ENCODE data around the gene H1-8. TPM values are rescaled to one million over a fixed set of nuclear protein-coding genes. Genes with fewer than 3 reads are reported as not detected.

H1-8 gene
- total RNA-seq, 2 experiments from 2014 or later = not detected

- DNase-seq (no peak), ATAC-seq (no peak)
- intact Hi-C loops (cut with micrococcal nuclease) = no loop called here
- no peak for TF ChIP-seq CTCF (IDR thresholded peaks at IDR 0.05)
- Mint-ChIP-seq H3K27ac (no peak overlapping the region), H3K4me1 (ENCODE audit: low read depth) (peaks cover 6% of the 10 kb centered on the region), H3K4me3 (no peak overlapping the region), H3K36me3 (ENCODE audit: low read depth) (no peaks in the 10 kb centered on the region), H3K27me3 (peaks cover 4% of the 10 kb centered on the region), H3K9me3 (no peaks in the 10 kb centered on the region)
- POLR2A ChIA-PET = no interaction called here
- CTCF ChIA-PET = interaction anchor here (2.5 kb wide), 1 partner anchor 65 kb away, joined by 9 read pairs; no protein-coding TSS in a partner anchor
Measured at GRCh38 chr3:129555616-129556357, 12.8 kb downstream of the H1-8 start.

GRCh38 chr3:129556358-129556695 is 13.4 kb downstream of the H1-8 start:
- peaks cover 6% of the 10 kb centered on the region for H3K4me1 Mint-ChIP-seq (ENCODE audit: low read depth)
- POLR2A ChIA-PET = no interaction called here
- no peaks in the 10 kb centered on the region for H3K36me3 Mint-ChIP-seq (ENCODE audit: low read depth)
- H3K27me3 Mint-ChIP-seq = peaks cover 4% of the 10 kb centered on the region
- H3K9me3 Mint-ChIP-seq = no peaks in the 10 kb centered on the region
- H3K4me3 Mint-ChIP-seq = no peak overlapping the region
- H3K27ac Mint-ChIP-seq = no peak overlapping the region
- DNase-seq (no peak), ATAC-seq (no peak)
- CTCF ChIA-PET = no interaction called here
- TF ChIP-seq CTCF (IDR thresholded peaks at IDR 0.05) = no peak
- intact Hi-C loops (cut with micrococcal nuclease) = no loop called here

GRCh38 chr3:129556890-129557547 is 14.0 kb downstream of the H1-8 start:
- no peak overlapping the region for H3K27ac Mint-ChIP-seq
- ChIA-PET POLR2A (interaction anchor here (1.0 kb wide), 1 partner anchor 20 kb away, joined by 3 read pairs; no protein-coding TSS in a partner anchor), CTCF (no interaction called here)
- H3K27me3 Mint-ChIP-seq = peaks cover 4% of the 10 kb centered on the region
- no peaks in the 10 kb centered on the region for H3K36me3 Mint-ChIP-seq (ENCODE audit: low read depth)
- ATAC-seq (no peak), DNase-seq (no peak)
- intact Hi-C loops (cut with micrococcal nuclease) = no loop called here
- no peaks in the 10 kb centered on the region for H3K9me3 Mint-ChIP-seq
- peaks cover 6% of the 10 kb centered on the region for H3K4me1 Mint-ChIP-seq (ENCODE audit: low read depth)
- H3K4me3 Mint-ChIP-seq = no peak overlapping the region
- TF ChIP-seq CTCF (IDR thresholded peaks at IDR 0.05) = no peak

GRCh38 chr3:129557548-129557894 is 14.5 kb downstream of the H1-8 start:
- CTCF ChIA-PET = no interaction called here
- Mint-ChIP-seq H3K9me3 (no peaks in the 10 kb centered on the region), H3K4me1 (ENCODE audit: low read depth) (peaks cover 6% of the 10 kb centered on the region), H3K4me3 (no peak overlapping the region), H3K27me3 (peaks cover 4% of the 10 kb centered on the region), H3K36me3 (ENCODE audit: low read depth) (no peaks in the 10 kb centered on the region), H3K27ac (no peak overlapping the region)
- no peak for TF ChIP-seq CTCF (IDR thresholded peaks at IDR 0.05)
- POLR2A ChIA-PET = interaction anchor here (1.0 kb wide), 1 partner anchor 19 kb away, joined by 3 read pairs; no protein-coding TSS in a partner anchor
- no peak for DNase-seq
- ATAC-seq = no peak
- intact Hi-C loops (cut with micrococcal nuclease) = no loop called here

- CTCF ChIA-PET = no interaction called here
- no peaks in the 10 kb centered on the region for H3K36me3 Mint-ChIP-seq (ENCODE audit: low read depth)
- no peak overlapping the region for H3K4me3 Mint-ChIP-seq
- ATAC-seq (peak; percentile 10), DNase-seq (no peak)
- POLR2A ChIA-PET = interaction anchor here (1.0 kb wide), 1 partner anchor 19 kb away, joined by 3 read pairs; no protein-coding TSS in a partner anchor
- no peak overlapping the region for H3K27ac Mint-ChIP-seq
- peaks cover 6% of the 10 kb centered on the region for H3K4me1 Mint-ChIP-seq (ENCODE audit: low read depth)
- H3K27me3 Mint-ChIP-seq = no peaks in the 10 kb centered on the region
- no peaks in the 10 kb centered on the region for H3K9me3 Mint-ChIP-seq
- TF ChIP-seq CTCF (IDR thresholded peaks at IDR 0.05) = no peak
- intact Hi-C loops (cut with micrococcal nuclease) = no loop called here
Measured at GRCh38 chr3:129558081-129558771, 15.3 kb downstream of the H1-8 start.

Data from activated CD8-positive, alpha-beta T cell treated with anti-CD3 and anti-CD28 coated beads for 36 hours (primary cell).